Lung (tissue), 12 donors: Measurements from ENCODE around the gene UGP2. TPM values are rescaled to one million over a fixed set of nuclear protein-coding genes. Genes with fewer than 3 reads are reported as not detected.

Experiments
- ATAC-seq: fragments of 200-7000 bp; cut with Tn5 transposase; one replicate; pipeline ENCODE4 v1.9.1; 2020; ENCODE audit warnings: moderate number of reproducible peaks; ENCODE audit not compliant: insufficient read depth, low FRiP score
- DNase-seq, 3 donors: peaks; one replicate each; pipeline ENCODE4 v3.0.0-alpha.2; 2013 to 2017
- H3K27ac ChIP-seq, 2 donors: one replicate each; pipeline ENCODE4 v1.5.1; 2013; ENCODE audit warnings: mild to moderate bottlenecking in 2 of 2, moderate library complexity in 2 of 2, control low read depth in 1 of 2, inconsistent platforms in 1 of 2, low read depth in 1 of 2, low read length in 1 of 2
- H3K27me3 ChIP-seq, 3 donors: one replicate each; pipeline ENCODE4 v1.5.1; 2013; ENCODE audit warnings: low read length in 2 of 3; ENCODE audit not compliant: control insufficient read depth in 3 of 3, insufficient read depth in 3 of 3
- H3K36me3 ChIP-seq, 4 donors: one replicate each; pipeline ENCODE4 v1.5.1; 2013; ENCODE audit warnings: low read length in 4 of 4, mild to moderate bottlenecking in 1 of 4, moderate library complexity in 1 of 4; ENCODE audit not compliant: control insufficient read depth in 4 of 4, insufficient read depth in 4 of 4
- H3K4me1 ChIP-seq, 5 donors: one replicate each; pipeline ENCODE4 v1.5.1; 2013; ENCODE audit warnings: low read length in 5 of 5, mild to moderate bottlenecking in 2 of 5, moderate library complexity in 1 of 5; ENCODE audit not compliant: control insufficient read depth in 5 of 5, insufficient read depth in 5 of 5
- H3K4me3 ChIP-seq: one replicate; pipeline ENCODE4 v1.5.1; 2013; ENCODE audit warnings: mild to moderate bottlenecking, control low read depth, moderate library complexity
- H3K9ac ChIP-seq, 2 donors: one replicate each; pipeline ENCODE4 v1.5.1; 2013; ENCODE audit warnings: low read length in 2 of 2, control low read depth in 1 of 2; ENCODE audit not compliant: insufficient read depth in 1 of 2
- H3K9me3 ChIP-seq, 4 donors: one replicate each; pipeline ENCODE4 v1.5.1; 2013; ENCODE audit warnings: low read length in 3 of 4, mild to moderate bottlenecking in 1 of 4, moderate library complexity in 1 of 4; ENCODE audit not compliant: control insufficient read depth in 4 of 4, insufficient read depth in 3 of 4
- WGBS, 2 donors: extraction: QIAGEN DNeasy Blood & Tissue Kit; methylation state at CpG; one replicate each; pipeline ENCODE4 v1.1.7; 2013; 5-methylcytosine and 5-hydroxymethylcytosine counted together
- polyA plus RNA-seq, 2 donors: library from polyadenylated mRNA; stranded (reverse); fragments of 200-250 nt; gene quantifications; one replicate each; pipeline ENCODE4 v1.2.1, GENCODE V29; 2013
- total RNA-seq, 2 donors: library from RNA; depleted of rRNA in 1 of 2; stranded (reverse); fragments of >200 nt in 1 of 2; gene quantifications; one replicate each; pipeline ENCODE4 v1.2.1, GENCODE V29; 2014 to 2021
- TF ChIP-seq, protein P1 (sequence below): IDR thresholded peaks from 2 replicates; pipeline ENCODE4 v1.5.1; 2012; ENCODE audit warnings: mild to moderate bottlenecking; ENCODE audit errors: control extremely low read depth, extremely low read depth
- donor health status: control.
- donor health status: control.
- donor health status: Bipolar disorder and iron deficiency.
- donor health status: healthy.
- donor health status: DM: yes; HTN: yes; CAD: no.

UGP2 gene
- total and polyA plus RNA-seq, 4 donors: 59.2 to 156 (median 107) TPM

- Histone ChIP-seq H3K27me3 (no peaks in the 10 kb centered on the region), H3K9ac (no peak overlapping the region), H3K4me1 (peaks cover 0 to 45% (median 1%) of the 10 kb centered on the region in 5 donors), H3K4me3 (no peak overlapping the region), H3K36me3 (peaks cover 1 to 30% (median 10%) of the 10 kb centered on the region in 4 donors), H3K27ac (peak overlapping the region in 1 of 2 donors; percentile 92), H3K9me3 (peaks cover 0 to 5% (median 0%) of the 10 kb centered on the region in 4 donors)
- TF ChIP-seq, protein P1, sequence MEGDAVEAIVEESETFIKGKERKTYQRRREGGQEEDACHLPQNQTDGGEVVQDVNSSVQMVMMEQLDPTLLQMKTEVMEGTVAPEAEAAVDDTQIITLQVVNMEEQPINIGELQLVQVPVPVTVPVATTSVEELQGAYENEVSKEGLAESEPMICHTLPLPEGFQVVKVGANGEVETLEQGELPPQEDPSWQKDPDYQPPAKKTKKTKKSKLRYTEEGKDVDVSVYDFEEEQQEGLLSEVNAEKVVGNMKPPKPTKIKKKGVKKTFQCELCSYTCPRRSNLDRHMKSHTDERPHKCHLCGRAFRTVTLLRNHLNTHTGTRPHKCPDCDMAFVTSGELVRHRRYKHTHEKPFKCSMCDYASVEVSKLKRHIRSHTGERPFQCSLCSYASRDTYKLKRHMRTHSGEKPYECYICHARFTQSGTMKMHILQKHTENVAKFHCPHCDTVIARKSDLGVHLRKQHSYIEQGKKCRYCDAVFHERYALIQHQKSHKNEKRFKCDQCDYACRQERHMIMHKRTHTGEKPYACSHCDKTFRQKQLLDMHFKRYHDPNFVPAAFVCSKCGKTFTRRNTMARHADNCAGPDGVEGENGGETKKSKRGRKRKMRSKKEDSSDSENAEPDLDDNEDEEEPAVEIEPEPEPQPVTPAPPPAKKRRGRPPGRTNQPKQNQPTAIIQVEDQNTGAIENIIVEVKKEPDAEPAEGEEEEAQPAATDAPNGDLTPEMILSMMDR: no peak
- DNase-seq (peak in 1 of 3 donors; percentile 32), ATAC-seq (no peak)
- WGBS, 2 donors: 75 to 76% methylated on average over 1 of the region's 1 CpG
Observed at GRCh38 chr2:63875131-63875527, 33.4 kb downstream of the UGP2 start.

DNA sequence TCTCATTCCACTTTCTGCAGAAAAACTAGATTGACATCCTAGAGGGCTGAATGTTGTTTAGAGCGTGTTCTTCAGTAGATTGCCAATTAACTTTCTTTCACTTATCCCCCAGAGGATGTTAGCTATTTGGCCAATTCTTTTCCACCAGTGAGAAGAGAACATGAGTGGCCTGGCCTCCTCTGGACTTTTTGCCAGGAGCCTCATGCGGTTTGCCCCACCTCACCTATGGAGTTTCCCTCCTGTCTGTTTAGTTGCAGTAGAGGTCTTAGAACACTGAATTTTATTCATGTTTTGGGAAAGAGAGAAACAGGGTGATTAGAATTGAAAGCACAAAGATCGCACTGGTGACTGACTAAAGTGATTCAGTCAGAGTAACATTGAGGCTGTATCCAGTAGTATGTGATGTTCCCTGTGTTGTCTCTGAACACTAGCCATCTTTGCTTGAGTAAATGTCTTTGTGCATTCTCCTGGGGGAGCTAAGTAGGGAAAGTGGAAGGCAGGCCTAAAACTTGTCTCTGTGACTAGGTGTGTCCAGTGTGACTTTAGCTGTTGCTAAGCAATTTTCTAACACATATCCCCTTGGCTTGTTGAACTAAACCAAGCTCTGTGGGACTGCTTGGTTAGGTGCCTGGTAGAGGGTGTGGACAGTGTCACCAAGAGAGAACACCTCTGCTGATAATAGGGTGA is 34.0 kb downstream of the UGP2 start:
- TF ChIP-seq, protein P1: no peak
- H3K4me3 ChIP-seq: no peak overlapping the region
- H3K9me3 ChIP-seq: peaks cover 0 to 5% (median 0%) of the 10 kb centered on the region in 4 donors
- ATAC-seq: no peak
- peak overlapping the region in 1 of 2 donors; percentile 92 for H3K27ac ChIP-seq
- peaks cover 0 to 43% (median 1%) of the 10 kb centered on the region in 5 donors for H3K4me1 ChIP-seq
- H3K9ac ChIP-seq: no peak overlapping the region
- no peak for DNase-seq
- 87 to 94% methylated on average over 3 of the region's 3 CpGs for WGBS, 2 donors
- H3K27me3 ChIP-seq: no peaks in the 10 kb centered on the region
- H3K36me3 ChIP-seq: peaks cover 1 to 34% (median 10%) of the 10 kb centered on the region in 4 donors

DNA sequence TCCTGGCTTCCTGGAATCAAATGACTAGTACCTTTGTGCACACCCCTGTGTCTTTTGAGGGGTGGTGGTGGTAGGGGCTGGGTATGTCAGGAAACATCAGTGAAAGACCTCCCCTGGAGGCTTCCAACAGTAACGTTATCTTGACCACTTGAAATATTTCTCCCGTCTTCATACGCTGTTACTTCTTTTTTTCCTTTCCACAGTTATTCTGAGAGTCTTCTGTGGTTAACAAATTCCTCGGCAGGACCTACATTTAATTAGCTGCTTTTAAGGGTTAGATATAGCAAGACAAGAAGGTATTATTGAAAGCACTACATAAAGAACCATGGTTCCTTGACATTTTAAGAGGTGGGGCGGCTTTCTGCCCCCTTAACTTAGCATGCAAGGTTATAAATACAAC is 34.6 kb downstream of the UGP2 start:
- H3K9me3 ChIP-seq: peaks cover 0 to 5% (median 0%) of the 10 kb centered on the region in 4 donors
- 60 to 69% methylated on average over 5 of the region's 5 CpGs for WGBS, 2 donors
- peak overlapping the region in 1 of 2 donors; percentile 92 for H3K27ac ChIP-seq
- H3K9ac ChIP-seq: no peak overlapping the region
- H3K4me3 ChIP-seq: no peak overlapping the region
- no peak for ATAC-seq
- TF ChIP-seq, protein P1: no peak
- H3K36me3 ChIP-seq: peaks cover 1 to 34% (median 10%) of the 10 kb centered on the region in 4 donors
- H3K4me1 ChIP-seq: peaks cover 0 to 41% (median 1%) of the 10 kb centered on the region in 5 donors
- H3K27me3 ChIP-seq: no peaks in the 10 kb centered on the region
- DNase-seq: no peak
